IPS-NIHi7 (cell line): Measurements from ENCODE around the gene VPS25.

Experiments used
- DNase-seq: peaks from one replicate; pipeline ENCODE4 v3.0.0; 2012; ENCODE audit warnings: mixed read lengths; ENCODE audit errors: extremely low spot score

The VPS25 gene

DNA sequence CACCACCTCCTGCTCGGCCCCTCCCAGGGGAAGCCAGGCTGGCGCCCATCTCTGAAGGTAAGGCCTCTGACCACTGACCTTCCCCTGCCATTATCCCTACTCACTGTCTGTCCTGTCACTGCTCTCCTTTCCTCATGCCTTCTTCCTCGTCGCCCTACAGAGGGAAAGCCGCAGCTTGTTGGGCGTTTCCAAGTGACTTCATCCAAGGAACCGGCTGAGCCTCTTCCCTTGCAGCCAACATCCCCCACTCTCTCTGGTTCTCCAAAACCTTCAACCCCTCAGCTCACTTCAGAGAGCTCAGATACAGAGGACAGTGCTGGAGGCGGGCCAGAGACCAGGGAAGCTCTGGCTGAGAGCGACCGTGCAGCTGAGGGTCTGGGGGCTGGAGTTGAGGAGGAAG lies 22.2 kb downstream of the VPS25 start:
- no peak for DNase-seq

DNA sequence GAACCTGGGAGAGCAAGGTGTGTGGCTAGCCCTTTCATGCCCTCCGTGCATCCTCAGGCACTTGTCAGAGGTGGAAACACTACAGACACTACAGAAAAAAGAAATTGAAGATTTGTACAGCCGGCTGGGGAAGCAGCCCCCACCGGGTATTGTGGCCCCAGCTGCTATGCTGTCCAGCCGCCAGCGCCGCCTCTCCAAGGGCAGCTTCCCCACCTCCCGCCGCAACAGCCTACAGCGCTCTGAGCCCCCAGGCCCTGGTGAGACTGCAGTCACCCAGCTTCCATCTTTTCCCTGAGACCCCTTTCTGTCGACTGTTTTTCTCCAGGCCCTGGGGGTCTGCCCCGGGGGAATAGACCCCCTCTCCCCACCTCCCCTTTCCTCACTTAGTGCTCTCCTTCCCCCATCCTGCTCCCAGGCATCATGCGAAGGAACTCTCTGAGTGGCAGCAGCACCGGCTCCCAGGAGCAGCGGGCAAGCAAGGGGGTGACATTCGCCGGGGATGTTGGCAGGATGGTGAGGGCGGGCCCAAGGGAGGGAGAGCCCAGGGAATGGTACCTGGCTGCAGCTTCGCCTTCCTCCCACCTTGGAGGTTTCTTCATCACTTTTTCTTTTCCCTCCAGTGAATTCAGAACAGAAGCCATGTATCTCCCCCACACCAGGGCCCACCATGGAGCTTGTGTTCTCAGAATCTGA lies 23.0 kb downstream of the VPS25 start:
- DNase-seq: no peak

GRCh38 chr17:42797067-42798007 lies 24.1 kb downstream of the VPS25 start:
- DNase-seq: no peak

DNA sequence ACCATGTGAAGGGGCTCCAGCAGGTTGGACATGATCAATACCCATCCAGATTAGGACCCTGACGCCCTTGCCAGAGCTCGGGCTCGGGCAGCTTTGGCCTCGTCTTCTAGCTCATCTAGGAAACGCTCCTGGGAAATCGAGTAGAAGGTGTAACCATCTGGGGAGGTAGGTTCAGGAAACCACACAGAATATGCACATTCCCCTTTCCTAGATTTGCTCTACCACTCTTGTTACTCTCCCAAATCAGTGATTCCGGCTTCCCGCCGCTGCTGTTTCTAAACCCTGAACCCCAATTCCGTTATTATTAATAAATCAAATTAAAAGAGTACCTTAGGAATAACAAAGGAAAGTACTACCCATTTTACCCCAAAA lies 24.7 kb downstream of the VPS25 start:
- no peak for DNase-seq

DNA sequence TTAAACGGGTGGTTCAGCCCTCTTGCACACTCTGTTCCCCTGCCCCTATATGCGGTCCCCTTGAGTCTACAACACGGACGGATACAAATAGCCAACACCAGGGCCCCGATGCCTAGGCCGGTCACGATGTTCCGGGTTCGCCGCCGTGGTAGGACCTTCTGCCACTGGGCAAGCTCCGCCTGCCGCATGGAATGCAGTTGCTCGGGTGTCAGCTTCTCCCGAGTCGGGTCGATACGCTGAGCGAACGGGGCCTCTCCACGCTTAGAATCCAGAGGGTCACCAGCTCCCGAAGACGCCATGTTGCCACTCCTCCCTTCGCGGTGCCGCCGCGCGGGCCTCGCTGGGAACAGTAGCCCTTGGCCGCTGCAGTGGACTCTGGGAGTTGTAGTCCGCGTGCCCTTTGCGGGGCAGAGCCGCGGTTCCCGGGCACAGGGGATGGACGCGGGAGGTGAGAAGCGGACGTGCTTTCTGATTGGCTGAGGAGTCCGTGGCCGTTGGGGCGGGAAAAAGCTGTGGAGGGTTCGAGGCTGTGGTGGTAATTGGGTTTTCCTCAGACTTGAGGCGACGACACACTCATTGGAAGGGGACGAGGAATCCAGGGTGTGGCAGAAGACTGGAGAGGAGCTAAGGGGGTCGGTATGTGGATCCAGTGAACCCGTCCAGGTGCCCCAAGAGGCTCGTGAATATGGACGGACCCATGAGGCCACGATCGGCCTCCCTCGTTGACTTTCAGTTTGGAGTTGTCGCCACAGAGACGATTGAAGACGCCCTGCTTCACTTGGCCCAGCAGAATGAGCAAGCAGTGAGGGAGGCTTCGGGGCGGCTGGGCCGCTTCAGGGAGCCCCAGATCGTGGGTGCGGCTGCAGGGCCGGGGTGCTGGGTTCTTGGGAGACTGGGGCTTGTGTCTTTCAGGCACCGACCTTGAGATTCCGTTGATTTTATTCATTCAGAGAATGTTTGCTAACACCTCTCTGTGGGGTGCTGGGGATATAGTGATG lies 25.4 kb downstream of the VPS25 start, which contains the start of the genes CNTD1 and COA3:
Gene CNTD1 (plus strand): TSS at position 479 of the 998 bp plus-strand sequence. CDS start 207 bp downstream, at position 686.
Gene COA3 (minus strand): TSS at position 322 of the 998 bp plus-strand sequence. CDS start 23 bp downstream, at position 299.
- peak; percentile 95 for DNase-seq

- no peak for DNase-seq
Observed at GRCh38 chr17:42803074-42803883, 30.0 kb downstream of the VPS25 start.

DNA sequence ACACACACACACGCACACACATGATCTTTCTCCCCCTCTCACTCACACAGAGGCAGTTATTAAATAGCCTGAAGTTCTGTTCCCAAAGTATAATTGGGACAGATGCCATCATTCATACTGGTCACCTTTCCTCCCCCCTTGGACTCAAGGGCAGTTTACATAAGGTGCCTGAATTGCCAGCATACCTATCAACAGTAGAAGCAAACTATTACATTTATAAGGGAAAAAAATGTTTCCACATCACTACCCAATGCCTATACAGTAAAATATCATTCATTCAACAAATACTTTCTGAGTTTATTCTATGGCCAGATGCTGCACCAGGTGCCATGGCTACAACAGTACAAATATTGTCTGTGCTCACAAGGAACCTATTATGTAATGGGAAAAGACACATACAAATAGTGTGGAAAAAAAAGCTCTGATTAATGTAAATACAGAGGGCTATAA lies 31.7 kb downstream of the VPS25 start:
- DNase-seq: no peak

- DNase-seq: no peak
Observed at GRCh38 chr17:42806249-42806648, 33.0 kb downstream of the VPS25 start.

GRCh38 chr17:42809250-42809649 lies 36.0 kb downstream of the VPS25 start:
- DNase-seq: no peak

DNA sequence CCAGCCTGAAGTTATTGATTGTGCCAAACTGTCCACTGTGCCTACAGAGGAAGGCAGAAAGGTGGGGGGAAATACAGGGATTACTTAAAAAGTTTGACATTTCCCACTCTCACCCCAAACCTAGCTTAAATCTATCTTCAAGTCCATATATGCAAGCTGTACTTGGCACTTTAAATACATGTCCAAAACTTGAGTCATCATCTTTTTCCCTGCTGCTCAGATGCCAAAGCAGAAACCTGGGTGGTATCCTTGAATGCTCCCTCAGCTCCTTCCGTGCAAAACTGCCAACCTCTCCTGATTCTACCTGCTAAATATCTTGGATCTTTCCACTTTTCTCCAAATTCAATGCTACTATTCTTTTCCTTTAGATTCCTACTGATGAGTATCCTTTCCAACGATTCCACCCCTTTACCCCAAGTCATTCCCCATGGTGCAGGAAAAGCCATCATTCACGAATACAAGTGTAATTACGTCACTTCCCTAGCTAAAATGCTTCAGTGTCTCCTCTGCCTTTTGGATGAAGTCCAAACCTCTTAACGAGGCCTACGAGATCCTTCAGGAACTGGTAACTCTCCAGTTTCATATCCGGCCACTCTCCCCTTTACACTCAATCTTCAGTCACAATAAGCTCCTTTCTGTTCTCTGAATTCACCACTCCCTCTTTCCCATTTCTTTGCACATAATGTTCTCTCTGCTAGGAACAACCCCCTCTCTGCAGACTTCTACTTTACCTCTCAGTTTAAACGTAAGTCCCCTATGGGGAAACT lies 41.6 kb downstream of the VPS25 start:
- no peak for DNase-seq

DNA sequence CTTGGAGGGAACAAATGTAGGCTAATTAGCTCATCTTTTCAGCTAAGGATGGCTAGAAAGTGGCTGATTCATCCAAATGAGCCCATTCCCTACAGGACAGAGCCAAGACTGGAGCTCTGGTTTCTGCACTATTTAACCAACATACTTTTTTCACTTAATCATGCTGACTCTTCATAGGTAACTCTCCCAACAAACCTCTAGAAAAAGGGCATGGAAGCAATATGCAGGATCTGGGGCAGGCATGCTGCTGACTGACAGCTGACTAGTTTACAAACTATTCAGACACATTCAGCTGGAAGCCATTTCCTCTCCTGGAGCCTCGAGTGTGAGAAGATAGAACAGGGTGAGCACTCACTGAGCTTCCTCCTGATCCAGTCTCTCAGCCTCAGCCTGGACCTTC lies 44.6 kb downstream of the VPS25 start:
- no peak for DNase-seq

DNA sequence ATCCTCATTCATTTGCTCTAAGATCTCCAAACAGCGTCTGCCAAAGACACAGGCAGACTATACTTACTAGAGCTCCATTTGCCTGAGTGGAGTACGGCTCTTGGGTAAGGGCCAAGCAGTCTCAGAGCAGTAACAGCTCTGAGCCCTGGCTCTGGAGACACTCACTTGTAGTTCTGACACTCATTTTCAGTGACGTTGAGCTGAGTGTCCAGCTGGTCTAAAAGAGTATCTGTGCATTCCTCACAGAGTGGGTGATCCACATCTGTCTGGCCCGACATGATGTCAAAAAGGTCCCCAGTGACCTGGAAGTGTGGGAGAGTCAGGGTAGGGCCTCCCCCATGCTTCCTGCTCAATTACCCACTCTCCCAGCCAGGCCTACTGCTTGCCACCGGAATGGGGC lies 45.1 kb downstream of the VPS25 start:
- no peak for DNase-seq

- DNase-seq: peak; percentile 83
Observed at GRCh38 chr17:42819939-42820535, 46.8 kb downstream of the VPS25 start.

- DNase-seq: no peak
Observed at GRCh38 chr17:42821176-42821575, 47.9 kb downstream of the VPS25 start.

DNA sequence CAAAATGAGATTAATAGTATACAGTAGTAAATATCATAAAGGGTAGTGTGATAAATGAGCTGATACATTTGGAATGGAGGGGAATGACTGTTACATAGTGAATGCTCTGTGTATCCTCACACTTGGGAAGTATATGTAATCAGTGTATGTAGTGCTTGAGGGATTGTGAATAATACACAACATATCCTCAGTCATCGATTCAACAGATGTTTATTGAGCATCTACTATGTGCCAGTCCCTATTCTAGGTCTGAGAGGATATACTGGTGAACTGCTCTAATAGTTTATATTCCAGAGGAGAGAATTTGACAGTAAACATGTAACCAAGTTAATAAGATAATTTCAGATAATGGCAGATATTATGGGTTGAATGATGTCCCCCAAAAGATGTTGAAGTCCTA lies 54.2 kb downstream of the VPS25 start:
- no peak for DNase-seq
